Hepatocyte (in vitro differentiated cells): ENCODE data around the gene GRIPAP1. TPM values are rescaled to one million over a fixed set of nuclear protein-coding genes. Genes with fewer than 3 reads are reported as not detected.

Experiments used
- DNase-seq: peaks from one replicate; pipeline ENCODE4 v3.0.0-alpha.2; 2016; ENCODE audit warnings: low spot score
- H2AFZ ChIP-seq: fragments of 200-600 bp; sonication (generic); 2 replicates; pipeline ENCODE4 v1.6.0; 2016; ENCODE audit warnings: antibody characterized with exemption, mild to moderate bottlenecking
- H3K27ac ChIP-seq: fragments of 200-600 bp; sonication (generic); 2 replicates; pipeline ENCODE4 v1.5.1; 2016; ENCODE audit warnings: mild to moderate bottlenecking
- H3K27me3 ChIP-seq: fragments of 200-600 bp; sonication (generic); 2 replicates; pipeline ENCODE4 v1.6.1; 2016
- H3K36me3 ChIP-seq: fragments of 200-600 bp; sonication (generic); replicated peaks from 2 replicates; pipeline ENCODE4 v1.5.1; 2016; ENCODE audit warnings: low read depth; ENCODE audit not compliant: insufficient read depth
- H3K4me1 ChIP-seq: fragments of 200-600 bp; sonication (generic); 2 replicates; pipeline ENCODE4 v1.5.1; 2016; ENCODE audit warnings: mild to moderate bottlenecking, moderate library complexity; ENCODE audit not compliant: insufficient read depth
- H3K4me2 ChIP-seq: fragments of 200-600 bp; sonication (generic); 2 replicates; pipeline ENCODE4 v1.6.0; 2016
- H3K4me3 ChIP-seq: fragments of 200-600 bp; sonication (generic); 2 replicates; pipeline ENCODE4 v1.5.1; 2016; ENCODE audit warnings: mild to moderate bottlenecking
- H3K79me2 ChIP-seq: fragments of 200-600 bp; sonication (generic); 2 replicates; pipeline ENCODE4 v1.6.0; 2017; ENCODE audit warnings: mild to moderate bottlenecking
- H3K9me2 ChIP-seq: fragments of 200-600 bp; sonication (generic); replicated peaks from 2 replicates; pipeline ENCODE4 v1.6.0; 2017; ENCODE audit warnings: mild to moderate bottlenecking; ENCODE audit not compliant: insufficient read depth
- H3K9me3 ChIP-seq: fragments of 200-600 bp; sonication (generic); 2 replicates; pipeline ENCODE4 v1.5.1; 2016; ENCODE audit warnings: low read depth, mild to moderate bottlenecking
- H4K20me1 ChIP-seq: fragments of 200-600 bp; sonication (generic); 2 replicates; pipeline ENCODE4 v1.6.0; 2016; ENCODE audit warnings: mild to moderate bottlenecking; ENCODE audit not compliant: insufficient read depth, poor library complexity, severe bottlenecking
- CTCF ChIP-seq: fragments of 200-600 bp; sonication (generic); IDR thresholded peaks from 2 replicates; pipeline ENCODE4 v1.5.1; 2016; ENCODE audit warnings: antibody characterized with exemption, mild to moderate bottlenecking; ENCODE audit not compliant: poor library complexity
- EZH2 ChIP-seq: fragments of 200-600 bp; sonication (generic); IDR thresholded peaks from 2 replicates; pipeline ENCODE4 v1.6.1; 2016; ENCODE audit warnings: antibody characterized with exemption, mild to moderate bottlenecking, borderline replicate concordance
- EZH2phosphoT487 ChIP-seq: fragments of 200-600 bp; sonication (generic); IDR thresholded peaks from one replicate; pipeline ENCODE4 v1.6.1; 2018; ENCODE audit warnings: antibody characterized with exemption, mild to moderate bottlenecking, low read depth, moderate library complexity; ENCODE audit not compliant: unreplicated experiment, severe bottlenecking
- WGBS: methylation state at CpG from one replicate; pipeline ENCODE4 v1.1.6; 2016; ENCODE audit warnings: low lambda C conversion rate; ENCODE audit errors: missing lambda C conversion rate; 5-methylcytosine and 5-hydroxymethylcytosine counted together
- polyA plus RNA-seq: library from polyadenylated mRNA; unstranded; fragments of >200 nt; fragmentation: Nextera tagmentation; extraction: Ambion mirVana; gene quantifications from 2 replicates; pipeline ENCODE4 v1.2.1, GENCODE V29; 2016
- small RNA-seq: library from RNA; depleted of rRNA; stranded (forward); fragments of <200 nt; gene quantifications from one replicate; pipeline ENCODE3, GENCODE V24; 2014
- total RNA-seq: library from RNA; depleted of rRNA; stranded (reverse); fragments of >200 nt; gene quantifications from 2 replicates; pipeline ENCODE4 v1.2.3, GENCODE V29; 2014

The GRIPAP1 gene
- total and polyA plus RNA-seq, 2 experiments from 2014 or later, result 20.2 to 31.4 TPM

- 74% methylated on average over 5 of the region's 5 CpGs for WGBS
- H3K4me3 ChIP-seq, result no peak overlapping the region
- H3K27me3 ChIP-seq, result no peaks in the 10 kb centered on the region
- H3K36me3 ChIP-seq, result no peaks in the 10 kb centered on the region
- H3K4me1 ChIP-seq, result no peaks in the 10 kb centered on the region
- TF ChIP-seq EZH2phosphoT487 (no peak), EZH2 (no peak), CTCF (no peak)
- no peaks in the 10 kb centered on the region for H4K20me1 ChIP-seq
- H3K4me2 ChIP-seq, result no peak overlapping the region
- no peaks in the 10 kb centered on the region for H3K9me2 ChIP-seq
- no peak for DNase-seq
- H3K27ac ChIP-seq, result no peak overlapping the region
- H3K79me2 ChIP-seq, result no peaks in the 10 kb centered on the region
- no peak overlapping the region for H2AFZ ChIP-seq
- H3K9me3 ChIP-seq, result no peaks in the 10 kb centered on the region
These were observed 74.9 kb downstream of the GRIPAP1 start for GRCh38 chrX:48927123-48927522.

- Histone ChIP-seq H3K36me3 (no peaks in the 10 kb centered on the region), H3K9me3 (no peaks in the 10 kb centered on the region), H2AFZ (no peak overlapping the region), H3K27ac (no peak overlapping the region), H3K4me3 (no peak overlapping the region), H3K9me2 (no peaks in the 10 kb centered on the region), H3K79me2 (no peaks in the 10 kb centered on the region), H3K27me3 (no peaks in the 10 kb centered on the region), H3K4me2 (no peak overlapping the region), H4K20me1 (no peaks in the 10 kb centered on the region), H3K4me1 (no peaks in the 10 kb centered on the region)
- TF ChIP-seq CTCF (no peak), EZH2 (no peak), EZH2phosphoT487 (no peak)
- DNase-seq, result no peak
- 93% methylated on average over 5 of the region's 5 CpGs for WGBS
These were observed 77.8 kb downstream of the GRIPAP1 start for GRCh38 chrX:48924270-48924669.

- WGBS, result 95% methylated on average over 13 of the region's 13 CpGs
- no peaks in the 10 kb centered on the region for H4K20me1 ChIP-seq
- H3K79me2 ChIP-seq, result no peaks in the 10 kb centered on the region
- no peak overlapping the region for H3K27ac ChIP-seq
- DNase-seq, result no peak
- no peaks in the 10 kb centered on the region for H3K36me3 ChIP-seq
- H3K9me3 ChIP-seq, result no peaks in the 10 kb centered on the region
- H2AFZ ChIP-seq, result no peak overlapping the region
- no peak for TF ChIP-seq EZH2
- TF ChIP-seq CTCF, result no peak
- TF ChIP-seq EZH2phosphoT487, result no peak
- H3K4me1 ChIP-seq, result no peaks in the 10 kb centered on the region
- no peak overlapping the region for H3K4me2 ChIP-seq
- H3K4me3 ChIP-seq, result no peak overlapping the region
- H3K9me2 ChIP-seq, result no peaks in the 10 kb centered on the region
- no peaks in the 10 kb centered on the region for H3K27me3 ChIP-seq
These were observed 78.3 kb downstream of the GRIPAP1 start for GRCh38 chrX:48923771-48924170.

Small RNA genes lying within 50 kb of the gene (small RNA-seq; reads per million reads assigned to genes)
- gene RNU6-722P, result not detected

Other genes starting within 250 kb of the GRIPAP1 start
- gene GLOD5, start 240.5 kb downstream of the GRIPAP1 start, total RNA-seq, result 2.4 TPM in 1 of 2 replicates, not detected in the other
- not detected in 2 replicates for gene GLOD5, start 240.5 kb downstream of the GRIPAP1 start, polyA plus RNA-seq
- not detected in 2 replicates for gene GATA1, start 215.7 kb downstream of the GRIPAP1 start, total RNA-seq
- 0.13 TPM in 1 of 2 replicates, not detected in the other for gene GATA1, start 215.7 kb downstream of the GRIPAP1 start, polyA plus RNA-seq
- 66.5 and 68.9 TPM in 2 replicates for gene HDAC6, start 200.2 kb downstream of the GRIPAP1 start, total RNA-seq
- gene HDAC6, start 200.2 kb downstream of the GRIPAP1 start, polyA plus RNA-seq, result 96.3 and 115 TPM in 2 replicates
- gene ERAS, start 175.8 kb downstream of the GRIPAP1 start, total RNA-seq, result 0.47 TPM in 1 of 2 replicates, not detected in the other
- 0.65 TPM in 1 of 2 replicates, not detected in the other for gene ERAS, start 175.8 kb downstream of the GRIPAP1 start, polyA plus RNA-seq
- 39.0 and 45.8 TPM in 2 replicates for gene PCSK1N, start 166.7 kb downstream of the GRIPAP1 start, total RNA-seq
- gene PCSK1N, start 166.7 kb downstream of the GRIPAP1 start, polyA plus RNA-seq, result 97.0 and 97.7 TPM in 2 replicates
- gene TIMM17B, start 104.5 kb downstream of the GRIPAP1 start, total RNA-seq, result 42.5 and 56.7 TPM in 2 replicates
- 113 and 132 TPM in 2 replicates for gene TIMM17B, start 104.5 kb downstream of the GRIPAP1 start, polyA plus RNA-seq
- gene PQBP1, start 104.3 kb downstream of the GRIPAP1 start, total RNA-seq, result 33.8 and 35.3 TPM in 2 replicates
- gene PQBP1, start 104.3 kb downstream of the GRIPAP1 start, polyA plus RNA-seq, result 82.9 and 87.6 TPM in 2 replicates
- 40.8 and 49.5 TPM in 2 replicates for gene SLC35A2, start 90.6 kb downstream of the GRIPAP1 start, total RNA-seq
- gene SLC35A2, start 90.6 kb downstream of the GRIPAP1 start, polyA plus RNA-seq, result 82.4 and 95.9 TPM in 2 replicates
- gene PIM2, start 83.2 kb downstream of the GRIPAP1 start, total RNA-seq, result 7.0 and 11.5 TPM in 2 replicates
- gene PIM2, start 83.2 kb downstream of the GRIPAP1 start, polyA plus RNA-seq, result 16.8 and 17.2 TPM in 2 replicates
- 27.7 and 32.5 TPM in 2 replicates for gene OTUD5, start 44.7 kb downstream of the GRIPAP1 start, total RNA-seq
- 49.9 and 51.2 TPM in 2 replicates for gene OTUD5, start 44.7 kb downstream of the GRIPAP1 start, polyA plus RNA-seq
- 0.64 and 0.87 TPM in 2 replicates for gene KCND1, start 30.4 kb downstream of the GRIPAP1 start, total RNA-seq
- 2.0 and 3.2 TPM in 2 replicates for gene KCND1, start 30.4 kb downstream of the GRIPAP1 start, polyA plus RNA-seq
- gene TFE3, start 41.1 kb upstream of the GRIPAP1 start, total RNA-seq, result 37.0 and 38.3 TPM in 2 replicates
- 59.8 and 80.0 TPM in 2 replicates for gene TFE3, start 41.1 kb upstream of the GRIPAP1 start, polyA plus RNA-seq
- gene CCDC120, start 56.7 kb upstream of the GRIPAP1 start, total RNA-seq, result 5.1 and 7.0 TPM in 2 replicates
- gene CCDC120, start 56.7 kb upstream of the GRIPAP1 start, polyA plus RNA-seq, result 19.1 and 19.3 TPM in 2 replicates
- 4.1 and 6.7 TPM in 2 replicates for gene PRAF2, start 71.7 kb upstream of the GRIPAP1 start, total RNA-seq
- gene PRAF2, start 71.7 kb upstream of the GRIPAP1 start, polyA plus RNA-seq, result 59.7 and 76.9 TPM in 2 replicates
- gene WDR45, start 77.6 kb upstream of the GRIPAP1 start, total RNA-seq, result 59.6 and 69.5 TPM in 2 replicates
- 67.7 and 74.7 TPM in 2 replicates for gene WDR45, start 77.6 kb upstream of the GRIPAP1 start, polyA plus RNA-seq
- gene GPKOW, start 121.5 kb upstream of the GRIPAP1 start, total RNA-seq, result 23.1 and 26.4 TPM in 2 replicates
- gene GPKOW, start 121.5 kb upstream of the GRIPAP1 start, polyA plus RNA-seq, result 22.5 and 22.7 TPM in 2 replicates
- 5.0 and 6.5 TPM in 2 replicates for gene MAGIX, start 160.5 kb upstream of the GRIPAP1 start, total RNA-seq
- gene MAGIX, start 160.5 kb upstream of the GRIPAP1 start, polyA plus RNA-seq, result 7.1 and 13.4 TPM in 2 replicates
- gene PLP2, start 169.6 kb upstream of the GRIPAP1 start, total RNA-seq, result 27.5 and 34.9 TPM in 2 replicates
- 110 and 118 TPM in 2 replicates for gene PLP2, start 169.6 kb upstream of the GRIPAP1 start, polyA plus RNA-seq
- gene PRICKLE3, start 184.1 kb upstream of the GRIPAP1 start, total RNA-seq, result 2.8 and 6.1 TPM in 2 replicates
- 9.3 and 15.7 TPM in 2 replicates for gene PRICKLE3, start 184.1 kb upstream of the GRIPAP1 start, polyA plus RNA-seq
- gene SYP, start 197.9 kb upstream of the GRIPAP1 start, total RNA-seq, result 1.4 and 2.5 TPM in 2 replicates
- 2.1 and 2.9 TPM in 2 replicates for gene SYP, start 197.9 kb upstream of the GRIPAP1 start, polyA plus RNA-seq
- gene CACNA1F, start 231.1 kb upstream of the GRIPAP1 start, total RNA-seq, result 0.04 and 1.6 TPM in 2 replicates
- gene CACNA1F, start 231.1 kb upstream of the GRIPAP1 start, polyA plus RNA-seq, result 0.27 and 0.44 TPM in 2 replicates
- 12.7 and 21.5 TPM in 2 replicates for gene CCDC22, start 233.2 kb upstream of the GRIPAP1 start, total RNA-seq
- gene CCDC22, start 233.2 kb upstream of the GRIPAP1 start, polyA plus RNA-seq, result 12.3 and 14.8 TPM in 2 replicates